ENCODE measurements around the gene CTDNEP1.

DNA sequence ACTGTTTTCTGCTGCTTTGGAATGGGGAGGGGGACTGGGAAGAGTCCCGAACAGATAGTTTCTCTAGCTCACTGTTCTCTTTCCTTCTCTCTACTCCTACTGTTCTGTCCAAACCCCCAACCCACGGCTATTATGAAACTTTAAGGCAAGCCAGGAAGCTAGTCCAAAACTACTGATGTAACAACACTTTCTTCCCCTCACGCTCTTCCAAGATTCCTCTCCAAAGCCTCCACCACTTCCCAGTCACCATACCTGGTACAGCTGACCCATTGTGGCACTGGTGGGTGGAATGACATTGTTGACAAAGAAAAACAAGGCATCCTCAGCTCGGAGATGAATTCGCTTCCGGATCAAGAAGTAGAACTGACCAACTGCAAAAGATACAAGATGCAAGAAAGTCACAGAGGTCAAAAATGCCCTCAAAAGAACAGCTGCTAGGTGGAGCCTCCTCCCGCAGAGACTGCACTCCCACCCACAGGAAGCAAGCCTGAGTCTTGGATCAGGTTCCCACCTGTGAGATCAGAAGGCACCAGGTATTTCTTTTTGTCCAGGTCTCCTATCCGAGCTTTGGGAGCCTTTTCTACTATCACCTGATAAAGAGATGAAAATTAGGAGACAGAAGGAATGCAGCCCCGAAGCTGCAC lies 10.3 kb downstream of the CTDNEP1 start:
- TF ChIP-seq JUNB (IDR thresholded peaks at IDR 0.05), result no peak
- TF ChIP-seq MAX (IDR thresholded peaks at IDR 0.05), result no peak
- TF ChIP-seq, protein P1, sequence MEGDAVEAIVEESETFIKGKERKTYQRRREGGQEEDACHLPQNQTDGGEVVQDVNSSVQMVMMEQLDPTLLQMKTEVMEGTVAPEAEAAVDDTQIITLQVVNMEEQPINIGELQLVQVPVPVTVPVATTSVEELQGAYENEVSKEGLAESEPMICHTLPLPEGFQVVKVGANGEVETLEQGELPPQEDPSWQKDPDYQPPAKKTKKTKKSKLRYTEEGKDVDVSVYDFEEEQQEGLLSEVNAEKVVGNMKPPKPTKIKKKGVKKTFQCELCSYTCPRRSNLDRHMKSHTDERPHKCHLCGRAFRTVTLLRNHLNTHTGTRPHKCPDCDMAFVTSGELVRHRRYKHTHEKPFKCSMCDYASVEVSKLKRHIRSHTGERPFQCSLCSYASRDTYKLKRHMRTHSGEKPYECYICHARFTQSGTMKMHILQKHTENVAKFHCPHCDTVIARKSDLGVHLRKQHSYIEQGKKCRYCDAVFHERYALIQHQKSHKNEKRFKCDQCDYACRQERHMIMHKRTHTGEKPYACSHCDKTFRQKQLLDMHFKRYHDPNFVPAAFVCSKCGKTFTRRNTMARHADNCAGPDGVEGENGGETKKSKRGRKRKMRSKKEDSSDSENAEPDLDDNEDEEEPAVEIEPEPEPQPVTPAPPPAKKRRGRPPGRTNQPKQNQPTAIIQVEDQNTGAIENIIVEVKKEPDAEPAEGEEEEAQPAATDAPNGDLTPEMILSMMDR (IDR thresholded peaks at IDR 0.05), result no peak
- no peak for TF ChIP-seq POLR2A (IDR thresholded peaks at IDR 0.05; ENCODE audit: low read length)
- TF ChIP-seq EHMT2 (IDR thresholded peaks at IDR 0.05; ENCODE audit: low read depth), result no peak
- no peak for TF ChIP-seq SMC3 (IDR thresholded peaks at IDR 0.05)
- TF ChIP-seq PBX3 (IDR thresholded peaks at IDR 0.05), result no peak
- TF ChIP-seq, protein P2, sequence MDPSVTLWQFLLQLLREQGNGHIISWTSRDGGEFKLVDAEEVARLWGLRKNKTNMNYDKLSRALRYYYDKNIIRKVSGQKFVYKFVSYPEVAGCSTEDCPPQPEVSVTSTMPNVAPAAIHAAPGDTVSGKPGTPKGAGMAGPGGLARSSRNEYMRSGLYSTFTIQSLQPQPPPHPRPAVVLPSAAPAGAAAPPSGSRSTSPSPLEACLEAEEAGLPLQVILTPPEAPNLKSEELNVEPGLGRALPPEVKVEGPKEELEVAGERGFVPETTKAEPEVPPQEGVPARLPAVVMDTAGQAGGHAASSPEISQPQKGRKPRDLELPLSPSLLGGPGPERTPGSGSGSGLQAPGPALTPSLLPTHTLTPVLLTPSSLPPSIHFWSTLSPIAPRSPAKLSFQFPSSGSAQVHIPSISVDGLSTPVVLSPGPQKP (IDR thresholded peaks at IDR 0.05; ENCODE audit: low read depth, low read length), result no peak
- TF ChIP-seq CHD4 (IDR thresholded peaks at IDR 0.05; ENCODE audit: borderline replicate concordance), result no peak
- TF ChIP-seq PHF8 (IDR thresholded peaks at IDR 0.05; ENCODE audit: borderline replicate concordance, low read depth), result no peak
- no peak for TF ChIP-seq HOXA7 (CRISPR knock-in tag; IDR thresholded peaks at IDR 0.05)
- no peak for TF ChIP-seq EP300 (IDR thresholded peaks at IDR 0.05)
- TF ChIP-seq, protein P3, sequence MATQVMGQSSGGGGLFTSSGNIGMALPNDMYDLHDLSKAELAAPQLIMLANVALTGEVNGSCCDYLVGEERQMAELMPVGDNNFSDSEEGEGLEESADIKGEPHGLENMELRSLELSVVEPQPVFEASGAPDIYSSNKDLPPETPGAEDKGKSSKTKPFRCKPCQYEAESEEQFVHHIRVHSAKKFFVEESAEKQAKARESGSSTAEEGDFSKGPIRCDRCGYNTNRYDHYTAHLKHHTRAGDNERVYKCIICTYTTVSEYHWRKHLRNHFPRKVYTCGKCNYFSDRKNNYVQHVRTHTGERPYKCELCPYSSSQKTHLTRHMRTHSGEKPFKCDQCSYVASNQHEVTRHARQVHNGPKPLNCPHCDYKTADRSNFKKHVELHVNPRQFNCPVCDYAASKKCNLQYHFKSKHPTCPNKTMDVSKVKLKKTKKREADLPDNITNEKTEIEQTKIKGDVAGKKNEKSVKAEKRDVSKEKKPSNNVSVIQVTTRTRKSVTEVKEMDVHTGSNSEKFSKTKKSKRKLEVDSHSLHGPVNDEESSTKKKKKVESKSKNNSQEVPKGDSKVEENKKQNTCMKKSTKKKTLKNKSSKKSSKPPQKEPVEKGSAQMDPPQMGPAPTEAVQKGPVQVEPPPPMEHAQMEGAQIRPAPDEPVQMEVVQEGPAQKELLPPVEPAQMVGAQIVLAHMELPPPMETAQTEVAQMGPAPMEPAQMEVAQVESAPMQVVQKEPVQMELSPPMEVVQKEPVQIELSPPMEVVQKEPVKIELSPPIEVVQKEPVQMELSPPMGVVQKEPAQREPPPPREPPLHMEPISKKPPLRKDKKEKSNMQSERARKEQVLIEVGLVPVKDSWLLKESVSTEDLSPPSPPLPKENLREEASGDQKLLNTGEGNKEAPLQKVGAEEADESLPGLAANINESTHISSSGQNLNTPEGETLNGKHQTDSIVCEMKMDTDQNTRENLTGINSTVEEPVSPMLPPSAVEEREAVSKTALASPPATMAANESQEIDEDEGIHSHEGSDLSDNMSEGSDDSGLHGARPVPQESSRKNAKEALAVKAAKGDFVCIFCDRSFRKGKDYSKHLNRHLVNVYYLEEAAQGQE (IDR thresholded peaks at IDR 0.05), result no peak
